Vagina (tissue), 2 donors: ENCODE data around the gene PAX2. TPM values are rescaled to one million over a fixed set of nuclear protein-coding genes. Genes with fewer than 3 reads are reported as not detected.

ENCODE experiments used
- DNase-seq, 2 donors: peaks; one replicate each; pipeline ENCODE4 v3.0.0-alpha.2; 2017; ENCODE audit errors: extremely low spot score in 2 of 2
- H3K27ac ChIP-seq: fragments of 200-600 bp; sonication (generic); one replicate; pipeline ENCODE4 v1.5.1; 2019
- H3K27me3 ChIP-seq: fragments of 200-600 bp; sonication (generic); one replicate; pipeline ENCODE4 v1.5.1; 2019
- H3K36me3 ChIP-seq, 2 donors: fragments of 200-600 bp; sonication (generic); one replicate each; pipeline ENCODE4 v1.5.1; 2017 to 2019
- H3K4me1 ChIP-seq: fragments of 200-600 bp; sonication (generic); one replicate; pipeline ENCODE4 v1.5.1; 2019
- H3K4me3 ChIP-seq, 2 donors: fragments of 200-600 bp; sonication (generic); 1 replicate in 1 of 2; 2 replicates in 1 of 2; pipeline ENCODE4 v1.5.1; 2016 to 2019
- H3K9me3 ChIP-seq: fragments of 200-600 bp; sonication (generic); one replicate; pipeline ENCODE4 v1.5.1; 2019
- POLR2A ChIP-seq, 2 donors: fragments of 450-650 bp; IDR thresholded peaks; one replicate each; pipeline ENCODE4 v1.6.1; 2017; ENCODE audit warnings: antibody characterized with exemption in 2 of 2, mild to moderate bottlenecking in 2 of 2, moderate library complexity in 2 of 2
- POLR2AphosphoS5 ChIP-seq, 2 donors: sonication (generic); formaldehyde crosslinking; IDR thresholded peaks; one replicate each; pipeline ENCODE4 v1.9.0; 2017; ENCODE audit warnings: antibody characterized with exemption in 2 of 2, mild to moderate bottlenecking in 2 of 2, low read depth in 1 of 2; ENCODE audit not compliant: insufficient read depth in 1 of 2
- intact Hi-C: fragments of 100-400 bp; cut with DNase I; formaldehyde crosslinking; loops from one replicate; pipeline ENCODE4 v1.15.1; 2023
- total RNA-seq: library from RNA; depleted of rRNA; stranded (reverse); fragments of >200 nt; gene quantifications from one replicate; pipeline ENCODE4 v1.2.3, GENCODE V29; 2016
- TF ChIP-seq, protein P1 (sequence below), 3 experiments: fragments of 450-650 bp in 2 of 3; fragments of 200-600 bp in 1 of 3; sonication (generic) in 1 of 3; IDR thresholded peaks; one replicate each; pipeline ENCODE4 v1.5.1; 2017 to 2019; ENCODE audit warnings: antibody characterized with exemption in 3 of 3, mild to moderate bottlenecking in 2 of 3, moderate library complexity in 2 of 3

PAX2 gene
- total RNA-seq, 1 donor from 2014 or later = not detected

DNA sequence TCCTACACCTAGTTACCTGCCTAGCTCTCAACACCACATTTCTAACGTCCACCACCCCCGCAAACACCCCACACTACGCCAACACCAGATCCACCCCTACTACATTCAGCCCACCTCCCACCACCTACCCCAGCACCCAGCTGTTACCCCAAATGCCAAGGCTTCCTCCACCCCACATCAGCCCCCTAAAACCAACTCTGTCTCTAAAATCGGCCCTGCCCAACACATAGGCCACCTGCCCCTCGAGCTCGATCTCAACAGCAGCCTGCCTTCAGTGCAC lies 114.0 kb downstream of the PAX2 start:
- Histone ChIP-seq H3K27me3 (no peaks in the 10 kb centered on the region), H3K9me3 (no peaks in the 10 kb centered on the region), H3K36me3 (no peaks in the 10 kb centered on the region), H3K4me1 (no peaks in the 10 kb centered on the region), H3K27ac (no peak overlapping the region), H3K4me3 (no peak overlapping the region)
- intact Hi-C loops = no loop called here
- TF ChIP-seq, protein P1, sequence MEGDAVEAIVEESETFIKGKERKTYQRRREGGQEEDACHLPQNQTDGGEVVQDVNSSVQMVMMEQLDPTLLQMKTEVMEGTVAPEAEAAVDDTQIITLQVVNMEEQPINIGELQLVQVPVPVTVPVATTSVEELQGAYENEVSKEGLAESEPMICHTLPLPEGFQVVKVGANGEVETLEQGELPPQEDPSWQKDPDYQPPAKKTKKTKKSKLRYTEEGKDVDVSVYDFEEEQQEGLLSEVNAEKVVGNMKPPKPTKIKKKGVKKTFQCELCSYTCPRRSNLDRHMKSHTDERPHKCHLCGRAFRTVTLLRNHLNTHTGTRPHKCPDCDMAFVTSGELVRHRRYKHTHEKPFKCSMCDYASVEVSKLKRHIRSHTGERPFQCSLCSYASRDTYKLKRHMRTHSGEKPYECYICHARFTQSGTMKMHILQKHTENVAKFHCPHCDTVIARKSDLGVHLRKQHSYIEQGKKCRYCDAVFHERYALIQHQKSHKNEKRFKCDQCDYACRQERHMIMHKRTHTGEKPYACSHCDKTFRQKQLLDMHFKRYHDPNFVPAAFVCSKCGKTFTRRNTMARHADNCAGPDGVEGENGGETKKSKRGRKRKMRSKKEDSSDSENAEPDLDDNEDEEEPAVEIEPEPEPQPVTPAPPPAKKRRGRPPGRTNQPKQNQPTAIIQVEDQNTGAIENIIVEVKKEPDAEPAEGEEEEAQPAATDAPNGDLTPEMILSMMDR (IDR thresholded peaks at IDR 0.05) = no peak
- no peak for TF ChIP-seq POLR2AphosphoS5 (IDR thresholded peaks at IDR 0.05; ENCODE audit: insufficient read depth in 1 of 2, low read depth in 1 of 2)
- TF ChIP-seq POLR2A (IDR thresholded peaks at IDR 0.05) = no peak
- no peak for DNase-seq

DNA sequence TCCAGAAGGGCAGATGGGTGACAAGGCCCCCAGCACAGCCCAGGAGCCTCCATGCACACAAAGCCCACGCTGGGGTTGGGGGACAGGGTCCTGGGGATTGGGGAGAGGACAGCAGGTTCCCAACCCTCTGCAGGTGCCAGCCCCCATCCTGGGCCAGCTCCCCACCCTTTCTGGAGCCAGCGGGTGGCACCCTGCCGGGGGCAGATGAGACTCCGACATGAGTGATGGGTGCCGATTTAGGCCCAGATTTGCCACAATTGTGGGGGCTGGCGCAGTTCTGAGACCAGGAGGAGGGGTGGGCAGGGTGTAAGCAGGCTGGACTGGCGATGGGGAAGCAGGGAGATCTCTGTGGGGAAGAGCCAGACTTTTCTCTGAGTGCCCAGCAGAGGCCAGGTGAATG lies 118.1 kb downstream of the PAX2 start:
- no peaks in the 10 kb centered on the region for H3K4me1 ChIP-seq
- H3K4me3 ChIP-seq = no peak overlapping the region
- H3K36me3 ChIP-seq = no peaks in the 10 kb centered on the region
- intact Hi-C loops = no loop called here
- DNase-seq = no peak
- H3K9me3 ChIP-seq = no peaks in the 10 kb centered on the region
- TF ChIP-seq, protein P1 (IDR thresholded peaks at IDR 0.05) = no peak
- TF ChIP-seq POLR2A (IDR thresholded peaks at IDR 0.05) = no peak
- no peak for TF ChIP-seq POLR2AphosphoS5 (IDR thresholded peaks at IDR 0.05; ENCODE audit: insufficient read depth in 1 of 2, low read depth in 1 of 2)
- H3K27ac ChIP-seq = no peak overlapping the region
- no peaks in the 10 kb centered on the region for H3K27me3 ChIP-seq

DNA sequence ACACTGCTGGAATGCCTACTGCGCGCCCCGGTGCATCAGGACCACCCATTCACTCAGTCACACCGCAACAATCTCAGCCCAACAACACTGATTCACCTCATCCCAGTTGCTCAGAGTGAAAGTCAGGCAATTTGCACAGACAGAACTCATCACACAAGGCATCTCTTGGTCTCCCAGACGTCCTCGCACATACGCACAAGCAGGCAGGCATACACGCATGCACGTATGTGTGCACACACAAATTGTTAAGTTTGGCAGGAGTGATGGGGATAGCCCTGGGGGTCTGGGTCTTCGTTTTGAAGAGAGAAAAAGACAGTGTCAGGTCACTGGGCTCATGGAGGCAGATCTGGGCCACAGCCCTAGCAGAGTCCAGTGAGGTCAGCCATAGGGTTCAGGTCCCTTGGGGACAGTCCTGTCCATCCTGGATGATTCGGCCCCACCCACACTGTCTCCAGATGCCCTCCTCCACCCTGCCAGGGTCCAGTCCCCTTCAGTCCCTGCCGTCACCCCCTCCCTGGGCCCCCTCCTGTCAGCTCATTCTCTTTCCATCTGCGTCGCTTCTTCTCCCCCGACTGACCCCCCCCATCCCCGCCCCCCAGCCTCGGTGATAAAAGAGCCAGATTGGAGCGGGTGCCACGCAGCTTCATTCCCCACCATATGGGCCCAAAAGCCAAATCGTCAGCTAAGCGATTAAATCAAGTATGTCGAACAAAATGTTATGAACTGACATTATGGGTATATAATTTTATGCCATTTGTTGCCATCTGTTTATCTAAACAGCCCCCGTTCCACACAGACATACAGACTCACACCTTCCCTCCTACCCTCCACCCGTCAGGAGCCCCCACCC lies 118.9 kb downstream of the PAX2 start:
- Histone ChIP-seq H3K4me3 (no peak overlapping the region), H3K27ac (no peak overlapping the region), H3K36me3 (no peaks in the 10 kb centered on the region), H3K27me3 (no peaks in the 10 kb centered on the region), H3K9me3 (no peaks in the 10 kb centered on the region), H3K4me1 (no peaks in the 10 kb centered on the region)
- TF ChIP-seq, protein P1 (IDR thresholded peaks at IDR 0.05) = no peak
- TF ChIP-seq POLR2AphosphoS5 (IDR thresholded peaks at IDR 0.05; ENCODE audit: insufficient read depth in 1 of 2, low read depth in 1 of 2) (no peak), POLR2A (IDR thresholded peaks at IDR 0.05) (no peak)
- intact Hi-C loops = no loop called here
- no peak for DNase-seq

DNA sequence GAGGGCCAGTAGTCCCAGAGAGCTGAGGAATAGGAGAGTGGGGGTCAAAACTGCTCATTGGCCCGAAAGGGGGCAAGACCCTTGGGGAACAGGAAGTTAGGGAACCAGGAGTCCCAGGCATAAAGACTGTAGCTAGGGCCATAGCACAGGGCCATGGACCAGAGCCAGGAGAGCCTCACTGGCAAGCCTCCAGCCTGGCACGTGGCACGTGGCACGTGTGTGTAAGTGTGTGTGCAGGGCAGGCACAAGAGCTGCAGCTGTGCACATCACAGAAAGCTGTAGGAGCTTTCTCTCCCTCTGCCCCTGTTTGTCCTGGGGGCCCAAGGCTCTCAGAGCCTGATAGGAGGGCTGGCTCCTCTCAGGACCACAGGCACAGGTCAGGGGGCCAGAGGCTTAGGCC lies 119.6 kb downstream of the PAX2 start:
- Histone ChIP-seq H3K27me3 (no peaks in the 10 kb centered on the region), H3K4me1 (no peaks in the 10 kb centered on the region), H3K9me3 (no peaks in the 10 kb centered on the region), H3K36me3 (no peaks in the 10 kb centered on the region), H3K4me3 (no peak overlapping the region), H3K27ac (no peak overlapping the region)
- DNase-seq = no peak
- intact Hi-C loops = no loop called here
- TF ChIP-seq, protein P1 (IDR thresholded peaks at IDR 0.05) = no peak
- TF ChIP-seq POLR2AphosphoS5 (IDR thresholded peaks at IDR 0.05; ENCODE audit: insufficient read depth in 1 of 2, low read depth in 1 of 2) (no peak), POLR2A (IDR thresholded peaks at IDR 0.05) (no peak)

DNA sequence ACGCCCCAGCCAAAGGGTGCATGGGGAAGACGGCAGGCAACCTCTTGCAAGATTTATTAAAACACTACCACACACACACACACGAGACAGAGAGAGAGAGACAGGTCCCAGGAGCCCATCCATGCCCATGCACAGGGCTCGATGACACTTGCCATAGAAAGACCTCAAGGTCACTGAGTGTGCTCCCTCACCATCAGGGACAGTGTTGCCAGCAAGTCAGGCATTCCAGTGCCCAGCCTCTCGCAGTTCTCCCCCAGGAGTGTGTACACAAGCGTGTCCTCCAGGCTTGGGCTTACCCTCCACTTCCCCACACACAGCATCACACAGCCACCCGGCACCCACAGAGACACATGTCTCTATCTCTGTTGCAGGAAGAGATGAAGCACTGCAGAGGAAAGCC lies 120.6 kb downstream of the PAX2 start:
- TF ChIP-seq POLR2A (IDR thresholded peaks at IDR 0.05) = no peak
- TF ChIP-seq, protein P1 (IDR thresholded peaks at IDR 0.05) = no peak
- TF ChIP-seq POLR2AphosphoS5 (IDR thresholded peaks at IDR 0.05; ENCODE audit: insufficient read depth in 1 of 2, low read depth in 1 of 2) = no peak
- intact Hi-C loops = no loop called here
- H3K36me3 ChIP-seq = no peaks in the 10 kb centered on the region
- no peak overlapping the region for H3K27ac ChIP-seq
- H3K9me3 ChIP-seq = no peaks in the 10 kb centered on the region
- no peaks in the 10 kb centered on the region for H3K27me3 ChIP-seq
- H3K4me1 ChIP-seq = no peaks in the 10 kb centered on the region
- no peak for DNase-seq
- no peak overlapping the region for H3K4me3 ChIP-seq
